ENCODE data around the gene PLEKHH1. TPM values are rescaled to one million over a fixed set of nuclear protein-coding genes. Genes with fewer than 3 reads are reported as not detected.
A peak's percentile ranks its signal among the peaks of the same experiment; 100 is the strongest.

The PLEKHH1 gene
- total and polyA plus RNA-seq, 9 of the 15 experiments (the other 6 are each of a cell fraction or from before 2014, with no cell fraction given): 0.76 to 5.9 (median 2.9) TPM

GRCh38 chr14:67526676-67527459, 6.2 kb upstream of the PLEKHH1 start (continued):
- TF ChIP-seq, protein P1, sequence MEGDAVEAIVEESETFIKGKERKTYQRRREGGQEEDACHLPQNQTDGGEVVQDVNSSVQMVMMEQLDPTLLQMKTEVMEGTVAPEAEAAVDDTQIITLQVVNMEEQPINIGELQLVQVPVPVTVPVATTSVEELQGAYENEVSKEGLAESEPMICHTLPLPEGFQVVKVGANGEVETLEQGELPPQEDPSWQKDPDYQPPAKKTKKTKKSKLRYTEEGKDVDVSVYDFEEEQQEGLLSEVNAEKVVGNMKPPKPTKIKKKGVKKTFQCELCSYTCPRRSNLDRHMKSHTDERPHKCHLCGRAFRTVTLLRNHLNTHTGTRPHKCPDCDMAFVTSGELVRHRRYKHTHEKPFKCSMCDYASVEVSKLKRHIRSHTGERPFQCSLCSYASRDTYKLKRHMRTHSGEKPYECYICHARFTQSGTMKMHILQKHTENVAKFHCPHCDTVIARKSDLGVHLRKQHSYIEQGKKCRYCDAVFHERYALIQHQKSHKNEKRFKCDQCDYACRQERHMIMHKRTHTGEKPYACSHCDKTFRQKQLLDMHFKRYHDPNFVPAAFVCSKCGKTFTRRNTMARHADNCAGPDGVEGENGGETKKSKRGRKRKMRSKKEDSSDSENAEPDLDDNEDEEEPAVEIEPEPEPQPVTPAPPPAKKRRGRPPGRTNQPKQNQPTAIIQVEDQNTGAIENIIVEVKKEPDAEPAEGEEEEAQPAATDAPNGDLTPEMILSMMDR (IDR thresholded peaks at IDR 0.05 in 2 of 3, conservative IDR thresholded peaks at IDR 0.05 in 1 of 3; ENCODE audit: insufficient read depth in 2 of 3, low read depth in 1 of 3, low read length in 3 of 3): peak; percentile 75 to 90 (median 86)
- TF ChIP-seq CC2D1A (IDR thresholded peaks at IDR 0.05) (peak; percentile 59; the same call in 1 of the 2 replicates), RAD21 (CRISPR knock-in tag; conservative IDR thresholded peaks at IDR 0.05 in 1 of 2, IDR thresholded peaks at IDR 0.05 in 1 of 2) (peak; percentile 63 to 84), BCOR (IDR thresholded peaks at IDR 0.05) (peak; percentile 40; the same call in 1 of the 2 replicates), CTBP1 (IDR thresholded peaks at IDR 0.05; ENCODE audit: borderline replicate concordance) (peak; percentile 39; the same call in 1 of the 2 replicates), MIER1 (IDR thresholded peaks at IDR 0.05; ENCODE audit: low read depth) (no peak), REST (IDR thresholded peaks at IDR 0.05; ENCODE audit: borderline replicate concordance) (peak; percentile 61; the same call in 1 of the 2 replicates), REST (CRISPR knock-in tag; IDR thresholded peaks at IDR 0.05; ENCODE audit: low read depth) (no peak), SMC3 (conservative IDR thresholded peaks at IDR 0.05; ENCODE audit: insufficient read depth, low read depth, low read length) (peak; percentile 30; the same call in 1 of the 2 replicates)

All from K562 (cell line).